ENCODE measurements around the gene CYBC1. TPM values are rescaled to one million over a fixed set of nuclear protein-coding genes. Genes with fewer than 3 reads are reported as not detected.

Gene CYBC1
- total and polyA plus RNA-seq, 9 of the 15 experiments (the other 6 are each of a cell fraction or from before 2014, with no cell fraction given), result 1.3 to 71.8 (median 49.9) TPM

DNA sequence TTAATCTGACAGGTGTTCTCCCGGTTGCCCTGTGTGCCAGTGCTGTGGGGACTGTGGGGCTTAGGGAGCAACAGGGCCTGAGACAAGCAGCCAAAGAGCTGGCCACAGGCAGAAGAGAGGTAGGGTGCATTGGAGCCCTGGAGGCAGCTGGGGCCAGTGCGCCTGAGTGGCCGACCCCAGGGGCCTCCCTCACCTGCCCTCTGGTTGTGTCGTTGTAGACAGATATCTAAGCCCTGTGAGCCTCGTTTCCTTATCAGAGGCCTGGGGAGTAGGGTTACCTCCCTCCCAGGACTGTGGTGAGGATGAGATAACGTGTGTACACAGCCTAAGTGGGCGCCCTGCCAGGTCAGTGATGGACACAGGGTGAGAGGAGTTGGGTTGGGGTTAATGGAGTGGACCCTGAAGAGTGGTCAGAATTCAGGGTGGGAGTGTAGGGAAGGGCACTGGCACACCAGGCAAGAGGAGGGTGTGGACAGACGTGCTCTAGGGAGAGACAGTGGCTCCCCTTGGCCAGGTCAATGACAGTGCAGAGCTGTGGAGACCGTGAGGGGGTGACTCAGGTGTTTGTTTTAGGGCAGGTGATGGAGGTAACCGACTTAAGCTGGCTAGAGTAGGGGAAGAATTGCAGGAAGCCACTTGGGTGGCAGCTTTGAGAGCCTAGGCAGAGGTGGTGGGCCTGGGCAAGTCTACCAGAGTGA lies 11.4 kb upstream of the CYBC1 start (continued):
- TF ChIP-seq, protein P1, sequence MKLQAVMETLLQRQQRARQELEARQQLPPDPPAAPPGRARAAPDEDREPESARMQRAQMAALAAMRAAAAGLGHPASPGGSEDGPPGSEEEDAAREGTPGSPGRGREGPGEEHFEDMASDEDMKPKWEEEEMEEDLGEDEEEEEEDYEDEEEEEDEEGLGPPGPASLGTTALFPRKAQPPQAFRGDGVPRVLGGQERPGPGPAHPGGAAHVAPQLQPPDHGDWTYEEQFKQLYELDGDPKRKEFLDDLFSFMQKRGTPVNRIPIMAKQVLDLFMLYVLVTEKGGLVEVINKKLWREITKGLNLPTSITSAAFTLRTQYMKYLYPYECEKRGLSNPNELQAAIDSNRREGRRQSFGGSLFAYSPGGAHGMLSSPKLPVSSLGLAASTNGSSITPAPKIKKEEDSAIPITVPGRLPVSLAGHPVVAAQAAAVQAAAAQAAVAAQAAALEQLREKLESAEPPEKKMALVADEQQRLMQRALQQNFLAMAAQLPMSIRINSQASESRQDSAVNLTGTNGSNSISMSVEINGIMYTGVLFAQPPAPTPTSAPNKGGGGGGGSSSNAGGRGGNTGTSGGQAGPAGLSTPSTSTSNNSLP (IDR thresholded peaks at IDR 0.05; ENCODE audit: borderline replicate concordance, low read depth, low read length), result no peak
- TF ChIP-seq TBP (optimal IDR thresholded peaks at IDR 0.05; ENCODE audit: low read depth, low read length), result no peak
- peak; percentile 65 for TF ChIP-seq MAFG (tag; conservative IDR thresholded peaks at IDR 0.05)
- TF ChIP-seq, protein P2, sequence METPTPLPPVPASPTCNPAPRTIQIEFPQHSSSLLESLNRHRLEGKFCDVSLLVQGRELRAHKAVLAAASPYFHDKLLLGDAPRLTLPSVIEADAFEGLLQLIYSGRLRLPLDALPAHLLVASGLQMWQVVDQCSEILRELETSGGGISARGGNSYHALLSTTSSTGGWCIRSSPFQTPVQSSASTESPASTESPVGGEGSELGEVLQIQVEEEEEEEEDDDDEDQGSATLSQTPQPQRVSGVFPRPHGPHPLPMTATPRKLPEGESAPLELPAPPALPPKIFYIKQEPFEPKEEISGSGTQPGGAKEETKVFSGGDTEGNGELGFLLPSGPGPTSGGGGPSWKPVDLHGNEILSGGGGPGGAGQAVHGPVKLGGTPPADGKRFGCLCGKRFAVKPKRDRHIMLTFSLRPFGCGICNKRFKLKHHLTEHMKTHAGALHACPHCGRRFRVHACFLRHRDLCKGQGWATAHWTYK (CRISPR knock-in tag; IDR thresholded peaks at IDR 0.05), result peak; percentile 91
- no peak for TF ChIP-seq ZNF384 (IDR thresholded peaks at IDR 0.05; ENCODE audit: low read depth, low read length)
- TF ChIP-seq HDAC1 (IDR thresholded peaks at IDR 0.05), result peak in 1 of 2 experiments; percentile 94; a peak in 2 of 4 replicates
- peak; percentile 89 for TF ChIP-seq MBD2 (IDR thresholded peaks at IDR 0.05; ENCODE audit: borderline replicate concordance, low read depth)
- no peak for TF ChIP-seq PCBP2 (IDR thresholded peaks at IDR 0.05; ENCODE audit: low read depth, low read length, poor library complexity, severe bottlenecking)
- TF ChIP-seq, protein P3, sequence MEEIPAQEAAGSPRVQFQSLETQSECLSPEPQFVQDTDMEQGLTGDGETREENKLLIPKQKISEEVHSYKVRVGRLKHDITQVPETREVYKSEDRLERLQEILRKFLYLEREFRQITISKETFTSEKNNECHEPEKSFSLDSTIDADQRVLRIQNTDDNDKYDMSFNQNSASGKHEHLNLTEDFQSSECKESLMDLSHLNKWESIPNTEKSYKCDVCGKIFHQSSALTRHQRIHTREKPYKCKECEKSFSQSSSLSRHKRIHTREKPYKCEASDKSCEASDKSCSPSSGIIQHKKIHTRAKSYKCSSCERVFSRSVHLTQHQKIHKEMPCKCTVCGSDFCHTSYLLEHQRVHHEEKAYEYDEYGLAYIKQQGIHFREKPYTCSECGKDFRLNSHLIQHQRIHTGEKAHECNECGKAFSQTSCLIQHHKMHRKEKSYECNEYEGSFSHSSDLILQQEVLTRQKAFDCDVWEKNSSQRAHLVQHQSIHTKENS (CRISPR knock-in tag; IDR thresholded peaks at IDR 0.05), result no peak
- no peak for TF ChIP-seq ETV1 (tag; conservative IDR thresholded peaks at IDR 0.05; ENCODE audit: low read depth)
- TF ChIP-seq, protein P4, sequence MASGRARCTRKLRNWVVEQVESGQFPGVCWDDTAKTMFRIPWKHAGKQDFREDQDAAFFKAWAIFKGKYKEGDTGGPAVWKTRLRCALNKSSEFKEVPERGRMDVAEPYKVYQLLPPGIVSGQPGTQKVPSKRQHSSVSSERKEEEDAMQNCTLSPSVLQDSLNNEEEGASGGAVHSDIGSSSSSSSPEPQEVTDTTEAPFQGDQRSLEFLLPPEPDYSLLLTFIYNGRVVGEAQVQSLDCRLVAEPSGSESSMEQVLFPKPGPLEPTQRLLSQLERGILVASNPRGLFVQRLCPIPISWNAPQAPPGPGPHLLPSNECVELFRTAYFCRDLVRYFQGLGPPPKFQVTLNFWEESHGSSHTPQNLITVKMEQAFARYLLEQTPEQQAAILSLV (tag; IDR thresholded peaks at IDR 0.05), result no peak
- no peak for TF ChIP-seq ZNF253 (CRISPR knock-in tag; conservative IDR thresholded peaks at IDR 0.05)
- TF ChIP-seq, protein P5, sequence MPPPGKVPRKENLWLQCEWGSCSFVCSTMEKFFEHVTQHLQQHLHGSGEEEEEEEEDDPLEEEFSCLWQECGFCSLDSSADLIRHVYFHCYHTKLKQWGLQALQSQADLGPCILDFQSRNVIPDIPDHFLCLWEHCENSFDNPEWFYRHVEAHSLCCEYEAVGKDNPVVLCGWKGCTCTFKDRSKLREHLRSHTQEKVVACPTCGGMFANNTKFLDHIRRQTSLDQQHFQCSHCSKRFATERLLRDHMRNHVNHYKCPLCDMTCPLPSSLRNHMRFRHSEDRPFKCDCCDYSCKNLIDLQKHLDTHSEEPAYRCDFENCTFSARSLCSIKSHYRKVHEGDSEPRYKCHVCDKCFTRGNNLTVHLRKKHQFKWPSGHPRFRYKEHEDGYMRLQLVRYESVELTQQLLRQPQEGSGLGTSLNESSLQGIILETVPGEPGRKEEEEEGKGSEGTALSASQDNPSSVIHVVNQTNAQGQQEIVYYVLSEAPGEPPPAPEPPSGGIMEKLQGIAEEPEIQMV (tag; conservative IDR thresholded peaks at IDR 0.05; ENCODE audit: low read depth), result no peak
- no peak for TF ChIP-seq RHOXF2B (CRISPR knock-in tag; conservative IDR thresholded peaks at IDR 0.05)
- TF ChIP-seq LEF1 (IDR thresholded peaks at IDR 0.05), result peak; percentile 98
- TF ChIP-seq NCOR1 (IDR thresholded peaks at IDR 0.05), result peak; percentile 99
- 0 out of 2 replicates have a peak, but pooled peaks have one; percentile 41 for TF ChIP-seq ZNF589 (CRISPR knock-in tag; IDR thresholded peaks at IDR 0.05; ENCODE audit: low read depth)
- TF ChIP-seq ZNF24 (IDR thresholded peaks at IDR 0.05), result 0 out of 2 replicates have a peak, but pooled peaks have one; percentile 33
- no peak for TF ChIP-seq SP2 (IDR thresholded peaks at IDR 0.05; ENCODE audit: extremely low read depth, low read depth, low read length, poor library complexity, severe bottlenecking)

Measured in K562 (cell line).